B cell (primary cell): ENCODE data around the gene CTNNA3.

Experiments used
- EZH2 ChIP-seq: IDR thresholded peaks from 2 replicates; pipeline ENCODE4 v1.6.1; 2012; ENCODE audit warnings: borderline replicate concordance, low read depth, mild to moderate bottlenecking, moderate library complexity, low read length; ENCODE audit not compliant: insufficient read depth, poor library complexity, severe bottlenecking
- TF ChIP-seq, protein P1 (sequence below): fragments of 200-600 bp; IDR thresholded peaks from one replicate; pipeline ENCODE4 v1.8.0; 2022; ENCODE audit warnings: antibody characterized with exemption, mild to moderate bottlenecking

DNA sequence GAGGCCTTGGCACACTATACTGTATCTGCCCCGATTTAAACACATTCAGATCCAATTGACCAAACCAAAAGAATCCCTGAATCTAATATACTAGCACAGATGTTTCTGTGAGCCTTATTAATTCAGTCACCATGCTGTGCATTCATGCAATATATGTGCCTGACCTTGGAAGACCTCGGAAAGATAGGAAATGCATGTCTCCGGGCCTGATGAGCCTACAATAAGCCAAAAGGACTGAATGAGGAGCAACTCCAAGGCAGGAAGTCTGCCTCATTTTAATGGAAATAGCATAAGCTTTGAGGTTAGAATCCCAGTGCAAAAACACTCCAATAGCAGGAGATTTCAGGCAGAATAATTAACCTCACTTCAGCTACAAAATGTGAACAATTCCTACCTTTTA is 453.5 kb downstream of the CTNNA3 start:
- TF ChIP-seq, protein P1, sequence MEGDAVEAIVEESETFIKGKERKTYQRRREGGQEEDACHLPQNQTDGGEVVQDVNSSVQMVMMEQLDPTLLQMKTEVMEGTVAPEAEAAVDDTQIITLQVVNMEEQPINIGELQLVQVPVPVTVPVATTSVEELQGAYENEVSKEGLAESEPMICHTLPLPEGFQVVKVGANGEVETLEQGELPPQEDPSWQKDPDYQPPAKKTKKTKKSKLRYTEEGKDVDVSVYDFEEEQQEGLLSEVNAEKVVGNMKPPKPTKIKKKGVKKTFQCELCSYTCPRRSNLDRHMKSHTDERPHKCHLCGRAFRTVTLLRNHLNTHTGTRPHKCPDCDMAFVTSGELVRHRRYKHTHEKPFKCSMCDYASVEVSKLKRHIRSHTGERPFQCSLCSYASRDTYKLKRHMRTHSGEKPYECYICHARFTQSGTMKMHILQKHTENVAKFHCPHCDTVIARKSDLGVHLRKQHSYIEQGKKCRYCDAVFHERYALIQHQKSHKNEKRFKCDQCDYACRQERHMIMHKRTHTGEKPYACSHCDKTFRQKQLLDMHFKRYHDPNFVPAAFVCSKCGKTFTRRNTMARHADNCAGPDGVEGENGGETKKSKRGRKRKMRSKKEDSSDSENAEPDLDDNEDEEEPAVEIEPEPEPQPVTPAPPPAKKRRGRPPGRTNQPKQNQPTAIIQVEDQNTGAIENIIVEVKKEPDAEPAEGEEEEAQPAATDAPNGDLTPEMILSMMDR: no peak
- TF ChIP-seq EZH2: no peak
